ENCODE results near the gene ANKRD52.

GRCh38 chr12:56252649-56253048 is 5.5 kb downstream of the ANKRD52 start:
- TF ChIP-seq CTCF (IDR thresholded peaks at IDR 0.05; ENCODE audit: borderline replicate concordance, extremely low read depth, low read length, poor library complexity, severe bottlenecking) (no peak), EZH2 (IDR thresholded peaks at IDR 0.05; ENCODE audit: borderline replicate concordance, low read depth, low read length, severe bottlenecking) (no peak)

Measured in DND-41 (cell line).